HepG2 (cell line): Measurements from ENCODE around the gene QSER1. TPM values are rescaled to one million over a fixed set of nuclear protein-coding genes. Genes with fewer than 3 reads are reported as not detected.

Experiments
- ATAC-seq: fragments of 200-7000 bp; cut with Tn5 transposase; 3 replicates; pipeline ENCODE4 v1.9.1; 2020; ENCODE audit warnings: mild to moderate bottlenecking, moderate library complexity
- BruUV-seq: library from RNA; stranded (reverse); fragments of 400-500 nt; replicated peaks from 2 replicates; lab custom pipeline; 2021; lab: Mats Ljungman, UMichigan
- CTCF ChIA-PET: fragments of 300-600 bp; formaldehyde crosslinking; extraction: SDS; loops from one replicate; lab custom pipeline; 2021; ENCODE audit warnings: low total read pairs, inconsistent platforms, low intra/inter-chr PET ratio; lab: Yijun Ruan, JAX
- POLR2A ChIA-PET: fragments of 350-600 bp; sonication (Branson Sonifier 250); formaldehyde crosslinking; loops from one replicate; lab custom pipeline; 2020; ENCODE audit warnings: antibody characterized with exemption, inconsistent platforms; lab: Yijun Ruan, JAX
- DNase-seq: peaks from one replicate; pipeline ENCODE4 v3.0.0-alpha.2; 2015; ENCODE audit warnings: low spot score
- FAIRE-seq: peaks from 3 replicates; lab custom pipeline; 2011; peaks lifted over from hg19 to GRCh38; lab: Jason Lieb, UNC
- H2AFZ ChIP-seq: one replicate; pipeline ENCODE4 v1.6.1; 2011; ENCODE audit warnings: low read length, inconsistent platforms
- H3K27ac ChIP-seq: fragments of 300-600 bp; 3 replicates; pipeline ENCODE4 v1.8.0; 2011; ENCODE audit warnings: mixed run types, mild to moderate bottlenecking, mixed read lengths, low read length, inconsistent platforms; ENCODE audit not compliant: insufficient read depth; ENCODE audit errors: extremely low read length
- H3K27me3 ChIP-seq, 2 experiments: fragments of 200-600 bp in 1 of 2; 2 replicates in 1 of 2; 3 replicates in 1 of 2; pipeline versions ENCODE4 v1.6.0 to v1.8.0; 2011; ENCODE audit warnings: low read length in 2 of 2, mild to moderate bottlenecking in 2 of 2, moderate library complexity in 2 of 2, inconsistent platforms in 1 of 2; ENCODE audit not compliant: insufficient read depth in 2 of 2, control insufficient read depth in 1 of 2
- H3K36me3 ChIP-seq, 2 experiments: fragments of 200-600 bp in 1 of 2; replicated peaks in 1 of 2; 2 replicates in 1 of 2; 3 replicates in 1 of 2; pipeline versions ENCODE4 v1.5.1 to v1.8.0; 2011; ENCODE audit warnings: low read length in 2 of 2, inconsistent platforms in 1 of 2; ENCODE audit not compliant: insufficient read depth in 2 of 2, control insufficient read depth in 1 of 2
- H3K4me1 ChIP-seq: 2 replicates; pipeline ENCODE4 v1.5.1; 2012; ENCODE audit warnings: low read length, inconsistent platforms; ENCODE audit not compliant: insufficient read depth
- H3K4me2 ChIP-seq: 2 replicates; pipeline ENCODE4 v1.6.0; 2011; ENCODE audit warnings: low read depth, low read length, inconsistent platforms
- H3K4me3 ChIP-seq, 3 experiments: fragments of 200-600 bp in 1 of 3; sonication (generic), shearing (Covaris generic) in 1 of 3; replicated peaks in 1 of 3; 2 replicates each; pipeline ENCODE4 v1.5.1; 2011 to 2016; ENCODE audit warnings: low read length in 3 of 3, inconsistent platforms in 2 of 3, low read depth in 2 of 3, mild to moderate bottlenecking in 2 of 3, control low read depth in 1 of 3, mixed read lengths in 1 of 3; ENCODE audit not compliant: insufficient read depth in 1 of 3
- H3K79me2 ChIP-seq: one replicate; pipeline ENCODE4 v1.6.1; 2011; ENCODE audit warnings: low read length, inconsistent platforms; ENCODE audit not compliant: insufficient read depth
- H3K9ac ChIP-seq: 2 replicates; pipeline ENCODE4 v1.6.0; 2011; ENCODE audit warnings: mild to moderate bottlenecking, low read depth, low read length, inconsistent platforms; ENCODE audit not compliant: insufficient read depth
- H3K9me3 ChIP-seq: 2 replicates; pipeline ENCODE4 v1.5.1; 2012; ENCODE audit warnings: mild to moderate bottlenecking, low read length
- H4K20me1 ChIP-seq: 2 replicates; pipeline ENCODE4 v1.6.0; 2011; ENCODE audit warnings: inconsistent platforms, mild to moderate bottlenecking, low read length, moderate library complexity; ENCODE audit not compliant: insufficient read depth
- ARNTL ChIP-seq: sonication (generic); formaldehyde crosslinking; IDR thresholded peaks from 2 replicates; pipeline ENCODE4 v1.4.0; 2020; ENCODE audit warnings: mild to moderate bottlenecking, missing genetic modification reagents
- ATM ChIP-seq: fragments of 450-650 bp; IDR thresholded peaks from 2 replicates; pipeline ENCODE4 v1.7.1; 2017; ENCODE audit warnings: mild to moderate bottlenecking, borderline replicate concordance
- CBX2 ChIP-seq, 2 experiments: fragments of 200-600 bp in 1 of 2; sonication (generic); formaldehyde crosslinking in 1 of 2; IDR thresholded peaks; 2 replicates each; pipeline versions ENCODE4 v1.7.0 to v1.8.1; 2018 to 2022; ENCODE audit warnings: low read depth in 2 of 2, low read length in 1 of 2, mild to moderate bottlenecking in 1 of 2, missing genetic modification reagents in 1 of 2
- JUN ChIP-seq: sonication (generic); formaldehyde crosslinking; IDR thresholded peaks from 2 replicates; pipeline ENCODE4 v1.4.0; 2020; ENCODE audit warnings: mild to moderate bottlenecking, missing genetic modification reagents
- KLF6 ChIP-seq: IDR thresholded peaks from 2 replicates; pipeline ENCODE4 v1.8.0; 2016; ENCODE audit warnings: missing biosample characterization, missing genetic modification reagents
- MTF1 ChIP-seq: sonication (generic); formaldehyde crosslinking; IDR thresholded peaks from 2 replicates; pipeline ENCODE4 v1.5.0; 2020; ENCODE audit warnings: missing genetic modification reagents
- MTF2 ChIP-seq: sonication (generic); formaldehyde crosslinking; IDR thresholded peaks from 2 replicates; pipeline ENCODE4 v1.5.0; 2020; ENCODE audit warnings: missing genetic modification reagents, borderline replicate concordance
- MYNN ChIP-seq: sonication (generic); formaldehyde crosslinking; IDR thresholded peaks from 2 replicates; pipeline ENCODE4 v1.4.0; 2020; ENCODE audit warnings: mild to moderate bottlenecking, low read depth, missing genetic modification reagents
- NR2F2 ChIP-seq: IDR thresholded peaks from 2 replicates; pipeline ENCODE4 v1.6.1; 2012; ENCODE audit warnings: low read depth, inconsistent platforms, borderline replicate concordance
- PCBP1 ChIP-seq: fragments of 200-400 bp; formaldehyde crosslinking; IDR thresholded peaks from 2 replicates; pipeline ENCODE4 v1.6.1; 2017; ENCODE audit warnings: mild to moderate bottlenecking, low read depth, low read length, borderline replicate concordance
- TEAD3 ChIP-seq: optimal IDR thresholded peaks from 2 replicates; pipeline ENCODE3; 2016; ENCODE audit warnings: borderline replicate concordance
- ZNF24 ChIP-seq: fragments of 450-650 bp; IDR thresholded peaks from 2 replicates; pipeline ENCODE4 v1.6.1; 2017; ENCODE audit warnings: antibody characterized with exemption, mild to moderate bottlenecking
- ZNF251 ChIP-seq: sonication (generic); formaldehyde crosslinking; IDR thresholded peaks from 2 replicates; pipeline ENCODE4 v1.9.0; 2021; ENCODE audit warnings: mild to moderate bottlenecking, missing genetic modification reagents
- ZNF557 ChIP-seq: sonication (generic); formaldehyde crosslinking; IDR thresholded peaks from 2 replicates; pipeline ENCODE4 v1.4.0; 2020; ENCODE audit warnings: missing genetic modification reagents
- ZNF619 ChIP-seq: sonication (generic); formaldehyde crosslinking; IDR thresholded peaks from 2 replicates; pipeline ENCODE4 v1.4.0; 2020; ENCODE audit warnings: mild to moderate bottlenecking, missing genetic modification reagents
- ZNF7 ChIP-seq: IDR thresholded peaks from 2 replicates; pipeline ENCODE4 v1.6.1; 2016; ENCODE audit warnings: missing biosample characterization, missing genetic modification reagents
- ZNF772 ChIP-seq: sonication (generic); formaldehyde crosslinking; IDR thresholded peaks from 2 replicates; pipeline ENCODE4 v1.5.0; 2020; ENCODE audit warnings: mild to moderate bottlenecking, missing genetic modification reagents
- WGBS: methylation state at CpG from one replicate; pipeline ENCODE4 v1.1.6; 2017; ENCODE audit warnings: low lambda C conversion rate; 5-methylcytosine and 5-hydroxymethylcytosine counted together
- in situ Hi-C: cut with HindIII; loops from 2 replicates; pipeline ENCODE4 v1.10.0; 2017; ENCODE audit warnings: low pct_unique_long_range_greater_than_20kb; ENCODE audit not compliant: extremely low pct_ligation_motif_present
- intact Hi-C: fragments of 100-400 bp; cut with micrococcal nuclease; formaldehyde crosslinking; loops from one replicate; pipeline ENCODE4 v1.10.0; 2022; ENCODE audit not compliant: unreplicated experiment
- polyA plus RNA-seq, 8 experiments: library from polyadenylated mRNA; depleted of rRNA in 3 of 8; stranded (reverse) in 7 of 8; unstranded in 1 of 8; fragments of >200 nt; fragmentation: Illumina TruSeq in 4 of 8; extraction: Trizol in 4 of 8; gene quantifications; 2 replicates each; pipeline versions ENCODE4 v1.2.1 to v1.2.3, GENCODE V29; 2011 to 2016; ENCODE audit warnings: low read depth in 4 of 8, missing spikeins in 1 of 8, mixed read lengths in 1 of 8; ENCODE audit not compliant: insufficient read depth in 1 of 8
- total RNA-seq, 5 experiments: library from RNA; depleted of rRNA; stranded (reverse); fragments of >200 nt; fragmentation: Illumina TruSeq; extraction: Trizol; gene quantifications; 2 replicates each; pipeline ENCODE4 v1.2.3, GENCODE V29; 2016; ENCODE audit warnings: low read depth in 1 of 5
- TF ChIP-seq, protein P1 (sequence below): sonication (generic); formaldehyde crosslinking; IDR thresholded peaks from 2 replicates; pipeline ENCODE4 v1.5.0; 2020; ENCODE audit warnings: missing genetic modification reagents
- TF ChIP-seq, protein P2 (sequence below): sonication (generic); formaldehyde crosslinking; IDR thresholded peaks from 2 replicates; pipeline ENCODE4 v1.8.0; 2022; ENCODE audit warnings: missing genetic modification reagents, low read depth, mild to moderate bottlenecking, borderline replicate concordance
- TF ChIP-seq, protein P3 (sequence below): sonication (generic); formaldehyde crosslinking; IDR thresholded peaks from 2 replicates; pipeline ENCODE4 v1.4.0; 2020; ENCODE audit warnings: missing genetic modification reagents
- TF ChIP-seq, protein P4 (sequence below): sonication (generic); formaldehyde crosslinking; IDR thresholded peaks from 2 replicates; pipeline ENCODE4 v1.5.1; 2020; ENCODE audit warnings: mild to moderate bottlenecking, moderate library complexity, missing genetic modification reagents

QSER1 gene
- total and polyA plus RNA-seq, 2 of the 13 experiments (the other 11 are each of a cell fraction or from before 2014, with no cell fraction given), result 8.9 to 17.3 TPM

DNA sequence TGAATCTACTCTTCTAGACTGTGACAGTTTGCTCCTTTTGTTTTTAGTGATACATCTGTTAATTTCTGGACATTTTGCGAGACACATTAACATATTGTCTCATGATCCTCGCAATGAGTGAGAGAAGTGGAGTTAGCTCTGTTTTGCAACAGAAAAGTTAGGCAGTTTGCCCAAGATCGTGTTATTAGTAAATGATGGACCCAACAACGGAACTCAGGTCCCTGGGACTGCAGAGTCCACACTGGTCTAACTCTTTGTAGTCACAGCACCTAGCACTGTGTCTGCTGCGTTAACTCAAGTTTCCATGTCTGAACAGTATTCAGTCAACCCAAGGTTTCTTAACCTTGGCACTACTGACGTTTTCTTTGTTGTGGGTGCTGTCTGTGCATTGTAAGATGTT lies 126.2 kb downstream of the QSER1 start (continued):
- TF ChIP-seq, protein P1, sequence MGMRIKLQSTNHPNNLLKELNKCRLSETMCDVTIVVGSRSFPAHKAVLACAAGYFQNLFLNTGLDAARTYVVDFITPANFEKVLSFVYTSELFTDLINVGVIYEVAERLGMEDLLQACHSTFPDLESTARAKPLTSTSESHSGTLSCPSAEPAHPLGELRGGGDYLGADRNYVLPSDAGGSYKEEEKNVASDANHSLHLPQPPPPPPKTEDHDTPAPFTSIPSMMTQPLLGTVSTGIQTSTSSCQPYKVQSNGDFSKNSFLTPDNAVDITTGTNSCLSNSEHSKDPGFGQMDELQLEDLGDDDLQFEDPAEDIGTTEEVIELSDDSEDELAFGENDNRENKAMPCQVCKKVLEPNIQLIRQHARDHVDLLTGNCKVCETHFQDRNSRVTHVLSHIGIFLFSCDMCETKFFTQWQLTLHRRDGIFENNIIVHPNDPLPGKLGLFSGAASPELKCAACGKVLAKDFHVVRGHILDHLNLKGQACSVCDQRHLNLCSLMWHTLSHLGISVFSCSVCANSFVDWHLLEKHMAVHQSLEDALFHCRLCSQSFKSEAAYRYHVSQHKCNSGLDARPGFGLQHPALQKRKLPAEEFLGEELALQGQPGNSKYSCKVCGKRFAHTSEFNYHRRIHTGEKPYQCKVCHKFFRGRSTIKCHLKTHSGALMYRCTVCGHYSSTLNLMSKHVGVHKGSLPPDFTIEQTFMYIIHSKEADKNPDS (CRISPR knock-in tag), result no peak
- TF ChIP-seq ARNTL (CRISPR knock-in tag) (no peak), ZNF24 (no peak), KLF6 (no peak), ATM (no peak), ZNF7 (CRISPR knock-in tag) (no peak), JUN (CRISPR knock-in tag) (no peak)
- TF ChIP-seq, protein P2, sequence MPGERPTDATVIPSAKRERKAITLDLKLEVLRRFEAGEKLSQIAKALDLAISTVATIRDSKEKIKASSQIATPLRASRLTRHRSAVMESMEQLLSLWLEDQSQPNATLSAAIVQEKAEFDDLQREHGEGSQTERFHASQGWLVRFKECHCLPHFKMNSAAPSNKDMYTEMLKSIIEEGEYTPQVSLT (CRISPR knock-in tag), result no peak

DNA sequence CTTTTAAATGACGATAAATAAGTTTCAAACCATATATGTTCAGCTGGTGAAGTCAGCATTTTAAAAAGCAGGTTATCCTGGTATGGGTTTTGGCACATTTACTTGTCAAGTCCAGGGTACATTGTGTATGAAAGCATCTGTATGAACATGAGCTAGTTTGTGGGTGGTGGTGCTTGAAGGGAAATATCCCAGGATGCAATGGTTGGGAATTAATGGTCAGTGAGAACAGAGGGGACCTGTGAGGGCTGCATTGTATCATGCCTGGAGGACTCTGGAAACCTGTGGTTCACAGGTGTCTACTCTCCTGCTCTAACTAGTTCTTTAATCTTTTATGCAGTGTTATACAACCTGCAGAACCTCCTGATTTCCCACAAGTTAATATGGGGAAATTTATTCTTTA lies 128.9 kb downstream of the QSER1 start:
- Histone ChIP-seq H3K36me3 (peaks cover 0 to 14% of the 10 kb centered on the region in 2 experiments; a peak in 1 of 5 replicates), H4K20me1 (no peaks in the 10 kb centered on the region), H3K4me1 (peaks cover 55% of the 10 kb centered on the region), H2AFZ (no peak overlapping the region), H3K9ac (no peak overlapping the region), H3K4me2 (no peak overlapping the region), H3K9me3 (no peaks in the 10 kb centered on the region), H3K4me3 (no peak overlapping the region), H3K27ac (no peak overlapping the region), H3K79me2 (peaks cover 76% of the 10 kb centered on the region), H3K27me3 (no peaks in the 10 kb centered on the region)
- ChIA-PET POLR2A (interaction anchor here (1.5 kb wide), 1 partner anchor 17 kb away, joined by 4 read pairs; no protein-coding TSS in a partner anchor), CTCF (no interaction called here)
- ATAC-seq, result no peak
- 96% methylated on average over 1 of the region's 1 CpG for WGBS
- no TSS peak for BruUV-seq
- intact Hi-C loops, result no loop called here
- in situ Hi-C loops, result no loop called here
- FAIRE-seq, result no peak
- DNase-seq, result no peak
- TF ChIP-seq MTF2 (CRISPR knock-in tag) (no peak), ZNF772 (CRISPR knock-in tag) (no peak), MYNN (no peak), MTF1 (no peak), PCBP1 (no peak), TEAD3 (CRISPR knock-in tag) (no peak), CBX2 (IDR thresholded peaks at IDR 0.05; ENCODE audit: low read depth, low read length) (no peak), CBX2 (CRISPR knock-in tag; IDR thresholded peaks at IDR 0.05; ENCODE audit: low read depth) (no peak), NR2F2 (no peak), ZNF557 (CRISPR knock-in tag) (no peak), ZNF251 (CRISPR knock-in tag) (no peak), ZNF619 (CRISPR knock-in tag) (no peak)
- TF ChIP-seq, protein P3, sequence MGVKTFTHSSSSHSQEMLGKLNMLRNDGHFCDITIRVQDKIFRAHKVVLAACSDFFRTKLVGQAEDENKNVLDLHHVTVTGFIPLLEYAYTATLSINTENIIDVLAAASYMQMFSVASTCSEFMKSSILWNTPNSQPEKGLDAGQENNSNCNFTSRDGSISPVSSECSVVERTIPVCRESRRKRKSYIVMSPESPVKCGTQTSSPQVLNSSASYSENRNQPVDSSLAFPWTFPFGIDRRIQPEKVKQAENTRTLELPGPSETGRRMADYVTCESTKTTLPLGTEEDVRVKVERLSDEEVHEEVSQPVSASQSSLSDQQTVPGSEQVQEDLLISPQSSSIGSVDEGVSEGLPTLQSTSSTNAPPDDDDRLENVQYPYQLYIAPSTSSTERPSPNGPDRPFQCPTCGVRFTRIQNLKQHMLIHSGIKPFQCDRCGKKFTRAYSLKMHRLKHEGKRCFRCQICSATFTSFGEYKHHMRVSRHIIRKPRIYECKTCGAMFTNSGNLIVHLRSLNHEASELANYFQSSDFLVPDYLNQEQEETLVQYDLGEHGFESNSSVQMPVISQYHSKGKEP, result no peak
- TF ChIP-seq, protein P4, sequence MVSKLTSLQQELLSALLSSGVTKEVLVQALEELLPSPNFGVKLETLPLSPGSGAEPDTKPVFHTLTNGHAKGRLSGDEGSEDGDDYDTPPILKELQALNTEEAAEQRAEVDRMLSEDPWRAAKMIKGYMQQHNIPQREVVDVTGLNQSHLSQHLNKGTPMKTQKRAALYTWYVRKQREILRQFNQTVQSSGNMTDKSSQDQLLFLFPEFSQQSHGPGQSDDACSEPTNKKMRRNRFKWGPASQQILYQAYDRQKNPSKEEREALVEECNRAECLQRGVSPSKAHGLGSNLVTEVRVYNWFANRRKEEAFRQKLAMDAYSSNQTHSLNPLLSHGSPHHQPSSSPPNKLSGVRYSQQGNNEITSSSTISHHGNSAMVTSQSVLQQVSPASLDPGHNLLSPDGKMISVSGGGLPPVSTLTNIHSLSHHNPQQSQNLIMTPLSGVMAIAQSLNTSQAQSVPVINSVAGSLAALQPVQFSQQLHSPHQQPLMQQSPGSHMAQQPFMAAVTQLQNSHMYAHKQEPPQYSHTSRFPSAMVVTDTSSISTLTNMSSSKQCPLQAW (CRISPR knock-in tag), result no peak
